Measurements from ENCODE around the gene ASAH2.

ASAH2 gene

DNA sequence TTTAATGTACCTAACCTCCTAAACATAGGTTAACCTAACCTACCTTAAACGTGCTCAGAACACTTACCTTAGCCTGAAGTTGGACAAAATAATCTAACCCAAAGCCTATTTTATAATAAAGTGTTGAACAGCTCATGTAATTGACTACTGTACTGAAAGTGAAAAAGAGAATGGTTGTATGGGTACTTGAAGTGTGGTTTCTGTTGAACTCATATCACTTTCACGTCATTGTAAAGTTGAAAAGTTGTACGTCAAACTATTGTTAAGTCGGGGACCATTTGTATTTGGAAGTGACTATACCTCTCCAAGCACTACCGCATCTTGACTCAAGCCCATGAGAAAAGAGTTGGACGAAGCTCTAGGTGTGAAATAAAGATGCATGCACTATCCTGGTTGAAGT, 37.9 kb upstream of the ASAH2 start:
- TF ChIP-seq, protein P1, sequence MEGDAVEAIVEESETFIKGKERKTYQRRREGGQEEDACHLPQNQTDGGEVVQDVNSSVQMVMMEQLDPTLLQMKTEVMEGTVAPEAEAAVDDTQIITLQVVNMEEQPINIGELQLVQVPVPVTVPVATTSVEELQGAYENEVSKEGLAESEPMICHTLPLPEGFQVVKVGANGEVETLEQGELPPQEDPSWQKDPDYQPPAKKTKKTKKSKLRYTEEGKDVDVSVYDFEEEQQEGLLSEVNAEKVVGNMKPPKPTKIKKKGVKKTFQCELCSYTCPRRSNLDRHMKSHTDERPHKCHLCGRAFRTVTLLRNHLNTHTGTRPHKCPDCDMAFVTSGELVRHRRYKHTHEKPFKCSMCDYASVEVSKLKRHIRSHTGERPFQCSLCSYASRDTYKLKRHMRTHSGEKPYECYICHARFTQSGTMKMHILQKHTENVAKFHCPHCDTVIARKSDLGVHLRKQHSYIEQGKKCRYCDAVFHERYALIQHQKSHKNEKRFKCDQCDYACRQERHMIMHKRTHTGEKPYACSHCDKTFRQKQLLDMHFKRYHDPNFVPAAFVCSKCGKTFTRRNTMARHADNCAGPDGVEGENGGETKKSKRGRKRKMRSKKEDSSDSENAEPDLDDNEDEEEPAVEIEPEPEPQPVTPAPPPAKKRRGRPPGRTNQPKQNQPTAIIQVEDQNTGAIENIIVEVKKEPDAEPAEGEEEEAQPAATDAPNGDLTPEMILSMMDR (IDR thresholded peaks at IDR 0.05; ENCODE audit: borderline replicate concordance, insufficient read depth, low read depth, low read length) = no peak

DNA sequence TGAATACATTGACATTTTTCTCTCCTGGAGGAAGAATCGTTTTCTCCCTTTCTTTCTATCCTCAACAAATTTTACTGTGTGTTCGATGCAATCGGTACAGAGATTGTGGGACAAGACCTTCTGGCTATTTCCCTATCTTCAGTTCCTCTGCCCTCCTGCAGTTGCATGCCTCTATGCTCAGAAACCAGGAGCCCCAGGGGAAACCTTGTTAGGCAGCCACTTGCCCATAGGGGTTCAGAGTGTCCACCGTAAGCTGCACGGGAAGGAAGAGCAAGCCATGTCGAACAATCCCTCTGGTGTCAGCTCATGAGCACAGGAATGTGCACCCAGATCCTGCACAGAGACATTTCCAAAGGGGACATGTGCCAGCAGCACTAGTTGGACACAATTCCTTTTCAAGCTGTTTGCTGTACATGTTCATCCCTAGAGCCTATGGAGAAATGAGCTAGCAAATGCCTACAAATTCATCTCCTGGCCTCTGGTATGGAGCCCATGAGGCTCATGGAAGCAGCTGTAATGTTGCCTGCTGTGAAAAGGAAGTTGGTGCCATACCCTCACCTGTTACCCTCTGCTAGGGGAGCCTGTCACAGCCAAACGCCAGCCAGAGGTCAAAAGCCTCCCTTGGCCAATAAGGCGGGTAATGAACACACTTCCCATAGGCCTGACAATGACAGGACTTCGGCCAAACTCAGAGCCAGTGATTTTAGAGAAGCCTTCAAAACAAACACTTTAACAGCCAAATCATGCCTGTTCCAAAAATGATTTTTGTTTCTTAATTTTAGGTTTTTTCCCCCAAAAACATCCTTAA, 35.9 kb upstream of the ASAH2 start:
- TF ChIP-seq, protein P1 (IDR thresholded peaks at IDR 0.05; ENCODE audit: borderline replicate concordance, insufficient read depth, low read depth, low read length) = no peak
- H3K4me3 ChIP-seq (ENCODE audit: low read depth, low read length) = no peak overlapping the region

More for the DNA sequence above, 37.9 kb upstream of the ASAH2 start:
- H3K4me3 ChIP-seq (ENCODE audit: low read depth, low read length) = no peak overlapping the region

DNA sequence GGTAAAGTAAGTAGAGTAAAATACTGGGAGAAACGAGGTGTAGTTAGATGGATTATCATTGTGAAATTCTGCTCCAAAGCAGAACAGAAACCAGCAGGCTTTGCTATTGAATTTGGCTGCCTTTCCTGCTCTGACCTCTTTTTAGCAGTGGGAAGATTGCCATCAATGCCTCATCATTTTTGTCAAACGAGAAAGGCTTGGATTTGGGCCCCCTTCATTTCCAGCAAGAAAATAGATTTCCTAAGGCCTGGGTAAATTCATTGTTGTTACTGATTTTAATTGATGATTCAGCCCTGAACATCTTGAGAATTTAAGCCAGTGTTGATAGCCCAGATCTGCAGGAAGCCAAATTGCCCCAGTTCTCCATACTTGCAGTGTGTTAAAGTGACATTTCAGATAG, 35.2 kb upstream of the ASAH2 start:
- TF ChIP-seq, protein P1 (IDR thresholded peaks at IDR 0.05; ENCODE audit: borderline replicate concordance, insufficient read depth, low read depth, low read length) = no peak
- no peak overlapping the region for H3K4me3 ChIP-seq (ENCODE audit: low read depth, low read length)

- TF ChIP-seq, protein P1 (IDR thresholded peaks at IDR 0.05; ENCODE audit: borderline replicate concordance, insufficient read depth, low read depth, low read length) = no peak
- H3K4me3 ChIP-seq (ENCODE audit: low read depth, low read length) = no peak overlapping the region
These were observed 30.7 kb upstream of the ASAH2 start for GRCh38 chr10:50281967-50282522.

GRCh38 chr10:50281210-50281966, 30.1 kb upstream of the ASAH2 start:
- no peak overlapping the region for H3K4me3 ChIP-seq (ENCODE audit: low read depth, low read length)
- TF ChIP-seq, protein P1 (IDR thresholded peaks at IDR 0.05; ENCODE audit: borderline replicate concordance, insufficient read depth, low read depth, low read length) = no peak

GRCh38 chr10:50280049-50280841, 28.9 kb upstream of the ASAH2 start:
- TF ChIP-seq, protein P1 (IDR thresholded peaks at IDR 0.05; ENCODE audit: borderline replicate concordance, insufficient read depth, low read depth, low read length) = no peak
- no peak overlapping the region for H3K4me3 ChIP-seq (ENCODE audit: low read depth, low read length)

Data from GM12875 (cell line).